H1 (cell line): ENCODE data around the gene SLC25A42. TPM values are rescaled to one million over a fixed set of nuclear protein-coding genes. Genes with fewer than 3 reads are reported as not detected.

Experiments used
- CTCF ChIA-PET: fragments of 300-600 bp; sonication (Branson Sonifier 250); formaldehyde crosslinking; loops from one replicate; lab custom pipeline; 2021; ENCODE audit not compliant: partially characterized antibody; lab: Charles Lee
- POLR2A ChIA-PET: fragments of 300-600 bp; sonication (Branson Sonifier 250); formaldehyde crosslinking; loops from one replicate; lab custom pipeline; 2021; ENCODE audit warnings: inconsistent platforms; ENCODE audit not compliant: partially characterized antibody; lab: Charles Lee
- DNase-seq, 2 experiments: peaks; one replicate each; pipeline versions ENCODE4 v3.0.0 to v3.0.0-alpha.2; 2010 to 2022; ENCODE audit warnings: low spot score in 2 of 2, low read depth in 1 of 2, mixed read lengths in 1 of 2
- FAIRE-seq: peaks from 2 replicates; lab custom pipeline; 2011; peaks lifted over from hg19 to GRCh38; lab: Jason Lieb, UNC
- H2AFZ ChIP-seq: 2 replicates; pipeline ENCODE4 v1.8.1; 2012; ENCODE audit warnings: low read length, inconsistent platforms
- H2AK5ac ChIP-seq: 2 replicates; pipeline ENCODE4 v1.6.1; 2013; ENCODE audit warnings: low read depth, low read length
- H2BK120ac ChIP-seq: replicated peaks from 2 replicates; pipeline ENCODE3; 2013; ENCODE audit warnings: low read depth, low read length, inconsistent platforms
- H2BK12ac ChIP-seq: 2 replicates; pipeline ENCODE4 v1.6.1; 2013; ENCODE audit warnings: low read depth, low read length
- H2BK15ac ChIP-seq: 2 replicates; pipeline ENCODE4 v1.6.1; 2013; ENCODE audit warnings: low read length
- H2BK20ac ChIP-seq: 2 replicates; pipeline ENCODE4 v1.6.1; 2013; ENCODE audit warnings: low read length
- H2BK5ac ChIP-seq: 2 replicates; pipeline ENCODE4 v1.6.1; 2013; ENCODE audit warnings: low read depth, low read length
- H3K14ac ChIP-seq: 2 replicates; pipeline ENCODE4 v1.6.1; 2013; ENCODE audit warnings: inconsistent platforms; ENCODE audit not compliant: insufficient read length
- H3K18ac ChIP-seq: 2 replicates; pipeline ENCODE4 v1.6.1; 2013; ENCODE audit warnings: low read length; ENCODE audit errors: extremely low read depth
- H3K23ac ChIP-seq: 2 replicates; pipeline ENCODE4 v1.6.1; 2013; ENCODE audit warnings: inconsistent platforms; ENCODE audit not compliant: insufficient read length
- H3K23me2 ChIP-seq: 2 replicates; pipeline ENCODE4 v1.6.1; 2013; ENCODE audit warnings: low read depth, low read length
- H3K27ac ChIP-seq: 2 replicates; pipeline ENCODE4 v1.6.1; 2011; ENCODE audit warnings: low read depth, low read length, inconsistent platforms
- H3K27me3 ChIP-seq, 4 experiments: replicated peaks in 1 of 4; 1 replicate in 1 of 4; 2 replicates in 3 of 4; pipeline versions ENCODE4 v1.6.1 to v1.8.1; 2011 to 2013; ENCODE audit warnings: low read length in 3 of 4, mild to moderate bottlenecking in 3 of 4, inconsistent platforms in 2 of 4, mixed read lengths in 2 of 4, moderate library complexity in 1 of 4; ENCODE audit not compliant: control insufficient read depth in 3 of 4, insufficient read depth in 3 of 4; ENCODE audit errors: extremely low read depth in 1 of 4
- H3K36me3 ChIP-seq, 4 experiments: 2 replicates each; pipeline versions ENCODE4 v1.6.1 to v1.8.1; 2011 to 2013; ENCODE audit warnings: mild to moderate bottlenecking in 4 of 4, low read length in 3 of 4, moderate library complexity in 2 of 4, control low read depth in 1 of 4, inconsistent platforms in 1 of 4; ENCODE audit not compliant: insufficient read depth in 4 of 4, control insufficient read depth in 2 of 4
- H3K4ac ChIP-seq: replicated peaks from 2 replicates; pipeline ENCODE3; 2013; ENCODE audit warnings: low read length, low read depth, mixed read lengths, inconsistent platforms; ENCODE audit not compliant: insufficient read length
- H3K4me1 ChIP-seq, 4 experiments: replicated peaks in 1 of 4; 1 replicate in 1 of 4; 2 replicates in 3 of 4; pipeline versions ENCODE4 v1.6.1 to v1.8.1; 2011 to 2013; ENCODE audit warnings: low read length in 3 of 4, inconsistent platforms in 2 of 4, mixed read lengths in 1 of 4; ENCODE audit not compliant: insufficient read depth in 4 of 4, control insufficient read depth in 3 of 4
- H3K4me2 ChIP-seq, 2 experiments: 2 replicates each; pipeline versions ENCODE4 v1.6.1 to v1.8.1; 2011 to 2013; ENCODE audit warnings: low read depth in 2 of 2, low read length in 2 of 2, control low read depth in 1 of 2, inconsistent platforms in 1 of 2, mild to moderate bottlenecking in 1 of 2; ENCODE audit not compliant: insufficient read depth in 1 of 2
- H3K4me3 ChIP-seq, 4 experiments: fragments of 200-600, 300-600 bp in 1 of 4; sonication (generic), shearing (Covaris generic), sonication (Bioruptor Twin) in 1 of 4; 2 replicates each; pipeline versions ENCODE4 v1.5.1 to v1.8.1; 2011 to 2016; ENCODE audit warnings: low read length in 4 of 4, low read depth in 3 of 4, control low read depth in 2 of 4, inconsistent platforms in 2 of 4, mild to moderate bottlenecking in 2 of 4, mixed read lengths in 1 of 4, moderate library complexity in 1 of 4; ENCODE audit not compliant: insufficient read depth in 2 of 4; ENCODE audit errors: extremely low read depth in 1 of 4
- H3K56ac ChIP-seq: replicated peaks from 2 replicates; pipeline ENCODE3; 2013; ENCODE audit warnings: low read depth, mild to moderate bottlenecking, mixed read lengths, low read length, inconsistent platforms; ENCODE audit not compliant: insufficient read length
- H3K79me1 ChIP-seq: 2 replicates; pipeline ENCODE4 v1.6.1; 2013; ENCODE audit warnings: low read depth, low read length, control low read depth
- H3K79me2 ChIP-seq, 2 experiments: 2 replicates each; pipeline versions ENCODE4 v1.6.1 to v1.8.1; 2012 to 2013; ENCODE audit warnings: low read length in 2 of 2, mild to moderate bottlenecking in 2 of 2, inconsistent platforms in 1 of 2; ENCODE audit not compliant: insufficient read depth in 2 of 2, control insufficient read depth in 1 of 2
- H3K9ac ChIP-seq, 4 experiments: replicated peaks in 1 of 4; 1 replicate in 1 of 4; 2 replicates in 3 of 4; pipeline versions ENCODE4 v1.6.1 to v1.8.1; 2011 to 2013; ENCODE audit warnings: low read depth in 3 of 4, low read length in 3 of 4, control low read depth in 2 of 4, mild to moderate bottlenecking in 2 of 4, moderate library complexity in 2 of 4, inconsistent platforms in 1 of 4; ENCODE audit errors: extremely low read depth in 1 of 4
- H3K9me3 ChIP-seq, 2 experiments: 2 replicates each; pipeline versions ENCODE4 v1.6.1 to v1.8.1; 2012 to 2013; ENCODE audit warnings: mild to moderate bottlenecking in 2 of 2, moderate library complexity in 2 of 2, control low read depth in 1 of 2, inconsistent platforms in 1 of 2, low read depth in 1 of 2, low read length in 1 of 2, mixed read lengths in 1 of 2; ENCODE audit not compliant: insufficient read depth in 2 of 2
- H4K20me1 ChIP-seq, 2 experiments: replicated peaks in 1 of 2; 2 replicates each; pipeline versions ENCODE3 to v1.8.1; 2011 to 2013; ENCODE audit warnings: inconsistent platforms in 2 of 2, low read length in 2 of 2, mild to moderate bottlenecking in 1 of 2; ENCODE audit not compliant: insufficient read depth in 2 of 2, control insufficient read depth in 1 of 2
- H4K5ac ChIP-seq: 2 replicates; pipeline ENCODE4 v1.6.1; 2013; ENCODE audit warnings: low read length, low read depth, mixed read lengths, inconsistent platforms; ENCODE audit not compliant: insufficient read length
- H4K8ac ChIP-seq: 2 replicates; pipeline ENCODE4 v1.8.0; 2013; ENCODE audit warnings: mild to moderate bottlenecking, moderate library complexity, low read length, inconsistent platforms; ENCODE audit not compliant: insufficient read depth; ENCODE audit errors: extremely low read depth
- H4K91ac ChIP-seq: replicated peaks from 2 replicates; pipeline ENCODE3; 2013; ENCODE audit warnings: low read length, mixed read lengths, inconsistent platforms; ENCODE audit not compliant: insufficient read length
- CTCF ChIP-seq, 3 experiments: IDR thresholded peaks; 1 replicate in 2 of 3; 2 replicates in 1 of 3; pipeline versions ENCODE4 v1.5.1 to v1.6.1; 2011; ENCODE audit warnings: low read length in 3 of 3, mild to moderate bottlenecking in 3 of 3, inconsistent platforms in 2 of 3, low read depth in 1 of 3, moderate library complexity in 1 of 3; ENCODE audit not compliant: insufficient read depth in 1 of 3; ENCODE audit errors: control extremely low read depth in 1 of 3
- KDM4A ChIP-seq: IDR thresholded peaks from one replicate; pipeline ENCODE4 v1.7.1; 2012; ENCODE audit warnings: low read depth, mild to moderate bottlenecking, moderate library complexity, low read length, inconsistent platforms; ENCODE audit not compliant: severe bottlenecking
- MAX ChIP-seq: IDR thresholded peaks from 2 replicates; pipeline ENCODE4 v1.6.1; 2012; ENCODE audit warnings: inconsistent platforms
- PHF8 ChIP-seq: fragments of 200-600 bp; sonication (generic); conservative IDR thresholded peaks from 2 replicates; pipeline ENCODE4 v1.7.1; 2012; ENCODE audit warnings: low read depth, mild to moderate bottlenecking, inconsistent platforms, low read length, moderate library complexity
- RXRA ChIP-seq: IDR thresholded peaks from 2 replicates; pipeline ENCODE4 v1.6.1; 2011; ENCODE audit warnings: low read depth, mild to moderate bottlenecking, low read length, moderate library complexity; ENCODE audit not compliant: insufficient read depth
- ZNF274 ChIP-seq: IDR thresholded peaks from 2 replicates; pipeline ENCODE4 v1.7.0; 2012; ENCODE audit warnings: low read length, borderline replicate concordance; ENCODE audit errors: extremely low read depth
- WGBS, 2 experiments: shearing (Covaris generic) in 1 of 2; methylation state at CpG; one replicate each; pipeline versions ENCODE4 v1.1.6 to v1.1.7; 2013 to 2015; ENCODE audit warnings: low lambda C conversion rate in 2 of 2, mixed read lengths in 2 of 2, inconsistent platforms in 1 of 2, low coverage in 1 of 2, missing lambda C conversion rate in 1 of 2; ENCODE audit not compliant: insufficient replicate concordance in 2 of 2, insufficient coverage in 1 of 2, insufficient read length in 1 of 2; ENCODE audit errors: extremely low coverage in 1 of 2, missing lambda C conversion rate in 1 of 2; 5-methylcytosine and 5-hydroxymethylcytosine counted together
- polyA plus RNA-seq, 7 experiments: library from polyadenylated mRNA; depleted of rRNA in 3 of 7; stranded (reverse) in 5 of 7; unstranded in 2 of 7; fragments of >200 nt in 5 of 7; fragments of 200-250 nt in 2 of 7; gene quantifications; 1 replicate in 5 of 7; 2 replicates in 1 of 7; 4 replicates in 1 of 7; pipeline versions ENCODE4 v1.2.1 to v1.2.3, GENCODE V29; 2011 to 2013; ENCODE audit warnings: missing spikeins in 2 of 7, mixed read lengths in 2 of 7
- total RNA-seq: library from RNA; stranded (reverse); fragmentation: NEBNext Ultra II Directional; extraction: Animal tissue kit (Norgen Biotek cat#: 25700); gene quantifications from 2 replicates; pipeline ENCODE4 v1.2.1, GENCODE V29; 2021

SLC25A42 gene
- total and polyA plus RNA-seq, 2 of the 8 experiments (the other 6 are each of a cell fraction or from before 2014, with no cell fraction given) = 5.9 to 6.2 TPM

GRCh38 chr19:19120308-19121231 is 56.8 kb downstream of the SLC25A42 start:
- Histone ChIP-seq H3K27ac (no peak overlapping the region; the same call in 1 of the 2 replicates), H2AK5ac (no peak overlapping the region), H3K4me2 (peak overlapping the region; percentile 87 to 88), H3K14ac (no peak overlapping the region), H3K9me3 (no peaks in the 10 kb centered on the region), H3K18ac (peak overlapping the region; percentile 90), H4K91ac (peak overlapping the region; percentile 96), H3K9ac (peak overlapping the region in 3 of 4 experiments; percentile 45 to 58 (median 54); a peak in 4 of 7 replicates), H3K27me3 (no peaks in the 10 kb centered on the region), H2AFZ (peak overlapping the region; percentile 36; the same call in 1 of the 2 replicates), H3K23me2 (peaks cover 4% of the 10 kb centered on the region; the same call in 1 of the 2 replicates), H4K5ac (peak overlapping the region; percentile 93), H3K79me2 (no peaks in the 10 kb centered on the region), H2BK120ac (no peak overlapping the region), H3K23ac (no peak overlapping the region), H2BK12ac (0 out of 2 replicates have a peak overlapping the region, but pooled peaks have one; percentile 80), H2BK5ac (peak overlapping the region; percentile 93; the same call in 1 of the 2 replicates), H2BK15ac (no peak overlapping the region), H2BK20ac (no peak overlapping the region), H3K4me3 (peak overlapping the region; percentile 32 to 58 (median 46); a peak in 6 of 8 replicates), H3K79me1 (no peaks in the 10 kb centered on the region), H3K36me3 (peaks cover 0 to 14% (median 4%) of the 10 kb centered on the region in 4 experiments; a peak in 3 of 8 replicates), H4K8ac (peak overlapping the region; percentile 96), H3K56ac (peak overlapping the region; percentile 92), H3K4me1 (peaks cover 0 to 18% (median 13%) of the 10 kb centered on the region in 4 experiments; a peak in 6 of 7 replicates), H3K4ac (peak overlapping the region; percentile 80), H4K20me1 (peaks cover 0 to 2% of the 10 kb centered on the region in 2 experiments)
- ChIA-PET POLR2A (interaction anchor here (0.7 to 3.3 kb wide), 9 partner anchors 9 to 71 kb away, joined by 3 to 22 read pairs (median 6); partner anchors contain the start of gene BORCS8), CTCF (interaction anchor here (0.9 to 3.1 kb wide), 9 partner anchors 9 to 126 kb away, joined by 3 to 24 read pairs (median 6); no protein-coding TSS in a partner anchor)
- FAIRE-seq (peak; percentile 84), DNase-seq (peak; percentile 99 to 100)
- WGBS, 2 experiments = 48% methylated on average over 28 of the region's 39 CpGs; no CpG with 5 or more reads in 1 of the 2 experiments
- TF ChIP-seq RXRA = no peak
- TF ChIP-seq ZNF274 = no peak
- TF ChIP-seq KDM4A = peak; percentile 25
- 0 out of 2 replicates have a peak, but pooled peaks have one; percentile 30 for TF ChIP-seq PHF8
- peak; percentile 15 for TF ChIP-seq MAX
- TF ChIP-seq CTCF (IDR thresholded peaks at IDR 0.05; ENCODE audit: control extremely low read depth in 1 of 3, insufficient read depth in 1 of 3, low read depth in 1 of 3, low read length in 3 of 3) = peak; percentile 11 to 46 (median 31)
